Retinal pigment epithelial cell (primary cell): ENCODE data around the gene GLO1.

Experiments used
- DNase-seq: peaks from one replicate; pipeline ENCODE4 v3.0.0-alpha.2; 2010; ENCODE audit warnings: low read depth
- H3K4me3 ChIP-seq: 2 replicates; pipeline ENCODE4 v1.5.1; 2011; ENCODE audit warnings: mild to moderate bottlenecking, low read length, control low read depth, moderate library complexity
- CTCF ChIP-seq: conservative IDR thresholded peaks from 2 replicates; pipeline ENCODE4 v1.5.1; 2011; ENCODE audit warnings: low read depth, low read length, control low read depth, inconsistent platforms

Gene GLO1

GRCh38 chr6:38650207-38650752 is 52.7 kb downstream of the GLO1 start:
- no peak overlapping the region for H3K4me3 ChIP-seq
- no peak for DNase-seq
- TF ChIP-seq CTCF, result no peak

GRCh38 chr6:38649744-38650143 is 53.2 kb downstream of the GLO1 start:
- TF ChIP-seq CTCF, result no peak
- no peak overlapping the region for H3K4me3 ChIP-seq

GRCh38 chr6:38648629-38649028 is 54.3 kb downstream of the GLO1 start:
- H3K4me3 ChIP-seq, result no peak overlapping the region
- no peak for DNase-seq
- no peak for TF ChIP-seq CTCF

More at GRCh38 chr6:38649744-38650143, 53.2 kb downstream of the GLO1 start:
- no peak for DNase-seq

GRCh38 chr6:38646166-38646878 is 56.6 kb downstream of the GLO1 start:
- H3K4me3 ChIP-seq, result no peak overlapping the region
- TF ChIP-seq CTCF, result no peak
- no peak for DNase-seq

GRCh38 chr6:38644951-38645350 is 58.0 kb downstream of the GLO1 start:
- TF ChIP-seq CTCF, result no peak
- DNase-seq, result no peak
- no peak overlapping the region for H3K4me3 ChIP-seq

- no peak for DNase-seq
- H3K4me3 ChIP-seq, result peak overlapping the region; percentile 93
- no peak for TF ChIP-seq CTCF
Observed at GRCh38 chr6:38640216-38640909, 62.6 kb downstream of the GLO1 start.
